Spleen (tissue), 11 donors: ENCODE data around the gene PHACTR1. TPM values are rescaled to one million over a fixed set of nuclear protein-coding genes. Genes with fewer than 3 reads are reported as not detected.

Source experiments
- DNase-seq: peaks from one replicate; pipeline ENCODE4 v3.0.0-alpha.2; 2020
- H3K27ac ChIP-seq, 8 donors: fragments of 200-600 bp; sonication (generic) in 7 of 8; 1 replicate in 4 of 8; 2 replicates in 4 of 8; pipeline versions ENCODE4 v1.5.0 to v1.8.0; 2016 to 2021; ENCODE audit warnings: inconsistent platforms in 4 of 8, mild to moderate bottlenecking in 4 of 8, moderate library complexity in 1 of 8
- H3K27me3 ChIP-seq, 7 donors: fragments of 200-600 bp; sonication (generic) in 6 of 7; replicated peaks in 1 of 7; 1 replicate in 4 of 7; 2 replicates in 3 of 7; pipeline versions ENCODE4 v1.5.0 to v1.8.0; 2016 to 2021; ENCODE audit warnings: inconsistent platforms in 3 of 7, mild to moderate bottlenecking in 1 of 7
- H3K36me3 ChIP-seq, 6 donors: fragments of 200-600 bp; sonication (generic) in 5 of 6; 1 replicate in 4 of 6; 2 replicates in 2 of 6; pipeline versions ENCODE4 v1.5.0 to v1.8.0; 2016 to 2021; ENCODE audit warnings: inconsistent platforms in 2 of 6
- H3K4me1 ChIP-seq, 6 donors: fragments of 200-600 bp; sonication (generic) in 5 of 6; 1 replicate in 3 of 6; 2 replicates in 3 of 6; pipeline versions ENCODE4 v1.5.0 to v1.8.0; 2016 to 2021; ENCODE audit warnings: inconsistent platforms in 3 of 6
- H3K4me3 ChIP-seq, 8 donors: fragments of 200-600 bp; sonication (generic) in 7 of 8; 1 replicate in 4 of 8; 2 replicates in 4 of 8; pipeline versions ENCODE4 v1.5.0 to v1.8.0; 2016 to 2021; ENCODE audit warnings: inconsistent platforms in 4 of 8, mild to moderate bottlenecking in 4 of 8, moderate library complexity in 2 of 8
- H3K9me3 ChIP-seq, 8 donors: fragments of 200-600 bp; sonication (generic) in 7 of 8; 1 replicate in 4 of 8; 2 replicates in 4 of 8; pipeline versions ENCODE4 v1.5.0 to v1.8.0; 2016 to 2021; ENCODE audit warnings: inconsistent platforms in 4 of 8
- CTCF ChIP-seq, 11 experiments: fragments of 200-600 bp in 7 of 11; fragments of 450-650 bp in 4 of 11; sonication (generic) in 4 of 11; IDR thresholded peaks in 8 of 11; conservative IDR thresholded peaks in 3 of 11; 1 replicate in 7 of 11; 2 replicates in 4 of 11; pipeline versions ENCODE4 v1.4.0 to v1.8.0; 2016 to 2021; ENCODE audit warnings: antibody characterized with exemption in 11 of 11, inconsistent platforms in 4 of 11, mild to moderate bottlenecking in 1 of 11
- POLR2A ChIP-seq, 3 donors: fragments of 450-650 bp; IDR thresholded peaks; one replicate each; pipeline ENCODE4 v1.5.1; 2017; ENCODE audit warnings: antibody characterized with exemption in 3 of 3, mild to moderate bottlenecking in 1 of 3
- POLR2AphosphoS5 ChIP-seq, 3 donors: sonication (generic); formaldehyde crosslinking; IDR thresholded peaks; one replicate each; pipeline ENCODE4 v1.5.1; 2017; ENCODE audit warnings: antibody characterized with exemption in 3 of 3
- WGBS, 5 donors: extraction: QIAGEN DNeasy Blood & Tissue Kit in 3 of 5; methylation state at CpG; one replicate each; pipeline versions ENCODE4 v1.1.5 to v1.1.7; 2013 to 2018; 5-methylcytosine and 5-hydroxymethylcytosine counted together
- intact Hi-C: fragments of 100-400 bp; cut with DNase I; formaldehyde crosslinking; loops from one replicate; pipeline ENCODE4 v1.15.0; 2023; ENCODE audit warnings: low total_unique reads
- polyA plus RNA-seq, 3 donors: library from polyadenylated mRNA; stranded (reverse); fragments of 200-250 nt; gene quantifications; one replicate each; pipeline ENCODE4 v1.2.1, GENCODE V29; 2013
- total RNA-seq, 7 donors: library from RNA; depleted of rRNA in 3 of 7; stranded (reverse); fragments of >200 nt in 3 of 7; fragmentation: NEBNext Ultra II Directional in 4 of 7; extraction: Animal tissue kit (Norgen Biotek cat#: 25700) in 4 of 7; gene quantifications; one replicate each; pipeline versions ENCODE4 v1.1.0 to v1.2.1, GENCODE V29; 2016 to 2021
- donor health status: healthy with polysubstance abuse.
- donor health status: DM: no; HTN: no; CAD: no; lungs with moderate emphysema.
- donor health status: DM: no; HTN: no; CAD: no.
- donor health status: Bipolar disorder and iron deficiency.
- donor health status: healthy.
- donor health status: DM: no; HTN: no; CAD: no.
- donor health status: DM: yes; HTN: yes; CAD: no.

The PHACTR1 gene
- total and polyA plus RNA-seq, 10 donors: 8.5 to 45.3 (median 30.8) TPM

- DNase-seq: no peak
- H3K27ac ChIP-seq: no peak overlapping the region
- no peaks in the 10 kb centered on the region for H3K27me3 ChIP-seq
- H3K4me1 ChIP-seq: peaks cover 0 to 7% (median 0%) of the 10 kb centered on the region in 6 donors
- no peak for TF ChIP-seq POLR2A (IDR thresholded peaks at IDR 0.05)
- no peak for TF ChIP-seq CTCF (IDR thresholded peaks at IDR 0.05 in 8 of 11, conservative IDR thresholded peaks at IDR 0.05 in 3 of 11)
- TF ChIP-seq POLR2AphosphoS5 (IDR thresholded peaks at IDR 0.05): no peak
- peaks cover 0 to 8% (median 0%) of the 10 kb centered on the region in 6 donors for H3K36me3 ChIP-seq
- no peaks in the 10 kb centered on the region for H3K9me3 ChIP-seq
- H3K4me3 ChIP-seq: no peak overlapping the region
- 87 to 96% (median 93%) methylated on average over 3 of the region's 3 CpGs for WGBS, 5 donors
- intact Hi-C loops: no loop called here
These were observed 520.8 kb downstream of the PHACTR1 start for GRCh38 chr6:13237318-13237717.

DNA sequence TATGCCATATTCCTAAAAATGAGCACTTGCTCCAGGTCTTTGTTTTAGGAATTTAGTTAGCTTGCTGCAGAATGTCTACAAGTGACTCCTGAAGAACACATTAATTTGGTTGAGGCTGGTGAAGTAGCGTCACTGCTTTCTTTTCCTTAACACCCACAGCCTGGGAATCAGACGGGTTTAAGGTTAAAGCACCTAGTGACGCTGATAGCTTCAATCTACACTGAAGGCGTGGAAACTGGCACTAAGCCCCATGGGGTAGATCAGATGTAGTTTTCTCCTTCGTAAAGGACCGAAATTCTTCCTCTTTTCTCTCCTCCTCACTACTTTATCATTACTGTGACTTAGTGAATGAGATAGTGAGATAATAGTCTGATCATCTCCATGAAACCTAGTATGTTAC lies 521.5 kb downstream of the PHACTR1 start:
- no peak for DNase-seq
- peaks cover 0 to under 1% (median 0%) of the 10 kb centered on the region in 6 donors for H3K36me3 ChIP-seq
- H3K4me3 ChIP-seq: no peak overlapping the region
- intact Hi-C loops: no loop called here
- TF ChIP-seq POLR2AphosphoS5 (IDR thresholded peaks at IDR 0.05): no peak
- no peak for TF ChIP-seq POLR2A (IDR thresholded peaks at IDR 0.05)
- no peak for TF ChIP-seq CTCF (IDR thresholded peaks at IDR 0.05 in 8 of 11, conservative IDR thresholded peaks at IDR 0.05 in 3 of 11)
- H3K27ac ChIP-seq: no peak overlapping the region
- no peaks in the 10 kb centered on the region for H3K9me3 ChIP-seq
- 92 to 95% (median 95%) methylated on average over 6 of the region's 6 CpGs for WGBS, 5 donors
- H3K4me1 ChIP-seq: peaks cover 0 to 7% (median 0%) of the 10 kb centered on the region in 6 donors
- H3K27me3 ChIP-seq: no peaks in the 10 kb centered on the region

- H3K9me3 ChIP-seq: peaks cover 0 to 3% (median 2%) of the 10 kb centered on the region in 8 donors
- TF ChIP-seq POLR2AphosphoS5 (IDR thresholded peaks at IDR 0.05) (no peak), CTCF (IDR thresholded peaks at IDR 0.05 in 8 of 11, conservative IDR thresholded peaks at IDR 0.05 in 3 of 11) (no peak)
- WGBS, 5 donors: 88 to 97% (median 97%) methylated on average over 7 of the region's 7 CpGs
- no peak for DNase-seq
- H3K27me3 ChIP-seq: no peaks in the 10 kb centered on the region
- H3K27ac ChIP-seq: no peak overlapping the region
- peaks cover 0 to 7% (median 0%) of the 10 kb centered on the region in 6 donors for H3K4me1 ChIP-seq
- no peak overlapping the region for H3K4me3 ChIP-seq
- intact Hi-C loops: no loop called here
- no peaks in the 10 kb centered on the region for H3K36me3 ChIP-seq
These were observed 522.2 kb downstream of the PHACTR1 start for GRCh38 chr6:13238640-13239216.

DNA sequence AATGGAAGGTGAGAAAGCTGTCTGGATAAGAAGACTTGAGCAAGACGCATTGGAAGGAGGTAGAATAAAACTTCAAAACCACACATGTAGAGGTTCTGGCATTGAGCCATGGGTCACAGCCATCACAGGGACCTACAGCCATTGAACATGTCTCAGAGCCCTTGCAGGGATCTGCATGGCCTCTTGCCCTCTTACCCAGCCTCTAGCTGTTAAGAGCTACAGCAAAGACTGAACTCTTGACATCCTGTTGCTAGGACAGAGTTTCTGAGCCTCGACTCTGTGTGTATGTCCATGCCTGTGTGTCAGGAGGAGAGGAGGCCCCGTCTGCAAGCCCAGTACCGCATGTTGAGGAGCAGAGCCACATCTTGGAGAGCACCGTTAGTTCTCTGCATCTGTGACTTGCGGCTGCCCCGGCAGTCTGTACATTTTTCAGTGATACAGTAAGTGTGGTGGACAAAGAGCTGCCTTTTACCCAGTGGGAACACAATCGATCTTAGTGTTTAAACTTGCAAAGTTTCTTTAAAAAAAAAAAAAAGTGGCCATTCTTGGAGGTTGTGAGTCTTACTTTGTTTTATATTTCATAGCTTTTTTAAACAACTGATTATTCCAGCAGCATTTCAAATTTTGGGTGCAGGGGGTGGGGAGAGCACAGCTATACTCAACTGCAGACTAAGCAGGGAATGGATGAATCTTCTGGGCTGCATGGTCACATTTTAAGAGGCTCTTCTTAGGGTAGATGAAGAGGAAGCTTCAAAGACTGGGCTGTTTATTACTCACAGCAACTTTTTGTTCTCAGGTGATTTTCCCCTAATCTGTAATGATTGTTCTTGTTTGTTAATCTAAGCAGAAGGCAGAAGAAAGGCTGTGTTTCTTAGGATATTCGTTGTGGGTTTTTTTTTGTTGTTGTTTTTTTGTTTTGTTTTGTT lies 523.2 kb downstream of the PHACTR1 start:
- Histone ChIP-seq H3K27ac (no peak overlapping the region), H3K4me3 (no peak overlapping the region), H3K9me3 (peaks cover 0 to 11% (median 9%) of the 10 kb centered on the region in 8 donors), H3K4me1 (peaks cover 0 to 7% (median 0%) of the 10 kb centered on the region in 6 donors), H3K36me3 (no peaks in the 10 kb centered on the region), H3K27me3 (no peaks in the 10 kb centered on the region)
- TF ChIP-seq CTCF (IDR thresholded peaks at IDR 0.05 in 8 of 11, conservative IDR thresholded peaks at IDR 0.05 in 3 of 11): no peak
- no peak for TF ChIP-seq POLR2A (IDR thresholded peaks at IDR 0.05)
- no peak for TF ChIP-seq POLR2AphosphoS5 (IDR thresholded peaks at IDR 0.05)
- 84 to 92% (median 89%) methylated on average over 8 to 9 of the region's 9 CpGs for WGBS, 5 donors
- no peak for DNase-seq
- intact Hi-C loops: no loop called here
